Prostate gland (tissue), 2 donors: Measurements from ENCODE around the gene SYT17. TPM values are rescaled to one million over a fixed set of nuclear protein-coding genes. Genes with fewer than 3 reads are reported as not detected.

Experiments
- DNase-seq: peaks from one replicate; pipeline ENCODE4 v3.0.0-alpha.2; 2019; ENCODE audit warnings: low spot score
- H3K27ac ChIP-seq, 2 donors: fragments of 200-600 bp; sonication (generic); 2 replicates each; pipeline ENCODE4 v1.5.1; 2017 to 2019
- H3K27me3 ChIP-seq: fragments of 200-600 bp; sonication (generic); replicated peaks from 2 replicates; pipeline ENCODE4 v1.5.1; 2019; ENCODE audit not compliant: insufficient read depth
- H3K36me3 ChIP-seq, 2 donors: fragments of 200-600 bp; sonication (generic); 1 replicate in 1 of 2; 2 replicates in 1 of 2; pipeline versions ENCODE4 v1.5.1 to v1.8.1; 2017 to 2019
- H3K4me1 ChIP-seq: fragments of 200-600 bp; sonication (generic); replicated peaks from 2 replicates; pipeline ENCODE4 v1.5.1; 2019
- H3K4me3 ChIP-seq, 2 donors: fragments of 200-600 bp; sonication (generic); 2 replicates each; pipeline ENCODE4 v1.5.1; 2017 to 2019
- H3K9me3 ChIP-seq: fragments of 200-600 bp; sonication (generic); 2 replicates; pipeline ENCODE4 v1.5.1; 2017
- POLR2A ChIP-seq: fragments of 450-650 bp; IDR thresholded peaks from one replicate; pipeline ENCODE4 v1.6.1; 2016; ENCODE audit warnings: antibody characterized with exemption, mild to moderate bottlenecking
- POLR2AphosphoS5 ChIP-seq: sonication (generic); formaldehyde crosslinking; IDR thresholded peaks from one replicate; pipeline ENCODE4 v1.6.1; 2017; ENCODE audit warnings: antibody characterized with exemption
- WGBS: methylation state at CpG from one replicate; pipeline ENCODE4 v1.1.5; 2018; 5-methylcytosine and 5-hydroxymethylcytosine counted together
- intact Hi-C: fragments of 100-400 bp; cut with DNase I; formaldehyde crosslinking; loops from one replicate; pipeline ENCODE4 v1.14.2; 2022
- total RNA-seq, 2 donors: library from RNA; depleted of rRNA; stranded (reverse); fragments of >200 nt; gene quantifications; one replicate each; pipeline ENCODE4 v1.1.0, GENCODE V29; 2016
- TF ChIP-seq, protein P1 (sequence below), 4 experiments: fragments of 200-600 bp in 2 of 4; fragments of 450-650 bp in 2 of 4; sonication (generic) in 2 of 4; IDR thresholded peaks; 1 replicate in 3 of 4; 2 replicates in 1 of 4; pipeline ENCODE4 v1.5.1; 2016 to 2019; ENCODE audit warnings: antibody characterized with exemption in 4 of 4, mild to moderate bottlenecking in 2 of 4, moderate library complexity in 2 of 4

Gene SYT17
- total RNA-seq, 2 donors from 2014 or later, result 24.3 to 32.4 TPM

GRCh38 chr16:19285431-19285830 lies 117.4 kb downstream of the SYT17 start, which contains the start of gene CLEC19A:
CLEC19A (plus strand) TSS chr16:19285731; CDS start chr16:19285852, 121 bp downstream.
- Histone ChIP-seq H3K9me3 (no peaks in the 10 kb centered on the region), H3K4me1 (no peaks in the 10 kb centered on the region), H3K36me3 (no peaks in the 10 kb centered on the region), H3K27me3 (no peaks in the 10 kb centered on the region), H3K27ac (no peak within 1 kb of the TSS), H3K4me3 (no peak within 1 kb of the TSS)
- intact Hi-C loops, result no loop called here
- WGBS, result 91% methylated on average over 2 of the region's 2 CpGs
- TF ChIP-seq, protein P1, sequence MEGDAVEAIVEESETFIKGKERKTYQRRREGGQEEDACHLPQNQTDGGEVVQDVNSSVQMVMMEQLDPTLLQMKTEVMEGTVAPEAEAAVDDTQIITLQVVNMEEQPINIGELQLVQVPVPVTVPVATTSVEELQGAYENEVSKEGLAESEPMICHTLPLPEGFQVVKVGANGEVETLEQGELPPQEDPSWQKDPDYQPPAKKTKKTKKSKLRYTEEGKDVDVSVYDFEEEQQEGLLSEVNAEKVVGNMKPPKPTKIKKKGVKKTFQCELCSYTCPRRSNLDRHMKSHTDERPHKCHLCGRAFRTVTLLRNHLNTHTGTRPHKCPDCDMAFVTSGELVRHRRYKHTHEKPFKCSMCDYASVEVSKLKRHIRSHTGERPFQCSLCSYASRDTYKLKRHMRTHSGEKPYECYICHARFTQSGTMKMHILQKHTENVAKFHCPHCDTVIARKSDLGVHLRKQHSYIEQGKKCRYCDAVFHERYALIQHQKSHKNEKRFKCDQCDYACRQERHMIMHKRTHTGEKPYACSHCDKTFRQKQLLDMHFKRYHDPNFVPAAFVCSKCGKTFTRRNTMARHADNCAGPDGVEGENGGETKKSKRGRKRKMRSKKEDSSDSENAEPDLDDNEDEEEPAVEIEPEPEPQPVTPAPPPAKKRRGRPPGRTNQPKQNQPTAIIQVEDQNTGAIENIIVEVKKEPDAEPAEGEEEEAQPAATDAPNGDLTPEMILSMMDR (IDR thresholded peaks at IDR 0.05), result no peak
- TF ChIP-seq POLR2A (no peak), POLR2AphosphoS5 (no peak)
- no peak for DNase-seq

DNA sequence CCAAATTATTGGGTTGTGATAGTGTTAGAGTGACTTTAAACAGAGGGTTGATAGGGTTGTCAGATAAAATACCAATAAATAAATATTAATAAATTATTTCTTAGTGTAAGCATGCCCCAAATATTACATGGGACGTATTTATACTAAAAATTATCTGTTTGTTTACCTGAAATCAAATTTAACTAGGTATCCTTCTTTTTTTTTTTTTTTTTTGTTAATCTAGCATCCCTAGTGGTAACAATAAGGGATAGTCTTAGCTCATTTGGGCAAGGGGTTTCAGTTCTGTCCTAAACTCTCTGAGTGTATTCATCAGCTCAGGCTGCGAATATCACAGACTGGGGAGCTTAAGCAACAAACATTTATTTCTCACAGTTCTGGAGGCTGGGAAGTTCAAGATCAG lies 118.8 kb downstream of the SYT17 start:
- Histone ChIP-seq H3K27ac (no peak overlapping the region), H3K4me1 (no peaks in the 10 kb centered on the region), H3K36me3 (no peaks in the 10 kb centered on the region), H3K9me3 (no peaks in the 10 kb centered on the region), H3K27me3 (no peaks in the 10 kb centered on the region), H3K4me3 (no peak overlapping the region)
- WGBS, result 94% methylated on average over 2 of the region's 2 CpGs
- TF ChIP-seq, protein P1 (IDR thresholded peaks at IDR 0.05), result no peak
- TF ChIP-seq POLR2A (no peak), POLR2AphosphoS5 (no peak)
- no peak for DNase-seq
- intact Hi-C loops, result no loop called here

DNA sequence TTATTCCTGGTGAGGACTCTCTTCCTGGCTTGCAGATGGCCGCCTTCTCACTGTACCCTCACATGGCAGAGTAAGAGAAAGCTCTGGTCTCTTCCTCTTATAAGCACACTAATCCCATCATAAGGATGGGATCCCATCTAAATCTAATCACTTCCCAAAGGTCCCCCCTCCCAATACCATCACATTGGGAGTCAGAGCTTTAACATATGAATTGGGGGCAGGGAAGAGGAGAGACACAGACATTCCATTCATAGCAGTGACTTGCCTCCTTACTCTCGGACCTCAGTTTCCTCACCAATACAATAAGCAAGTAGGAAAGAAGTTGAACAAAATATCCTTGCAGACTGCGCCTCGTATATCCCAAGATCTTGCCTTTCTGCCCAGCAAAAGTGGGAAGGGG lies 119.2 kb downstream of the SYT17 start:
- H3K36me3 ChIP-seq, result no peaks in the 10 kb centered on the region
- intact Hi-C loops, result no loop called here
- WGBS, result 89% methylated on average over 4 of the region's 4 CpGs
- TF ChIP-seq POLR2AphosphoS5, result no peak
- TF ChIP-seq POLR2A, result no peak
- TF ChIP-seq, protein P1 (IDR thresholded peaks at IDR 0.05), result no peak
- no peak overlapping the region for H3K4me3 ChIP-seq
- no peaks in the 10 kb centered on the region for H3K27me3 ChIP-seq
- DNase-seq, result no peak
- H3K9me3 ChIP-seq, result no peaks in the 10 kb centered on the region
- H3K4me1 ChIP-seq, result no peaks in the 10 kb centered on the region
- no peak overlapping the region for H3K27ac ChIP-seq

DNA sequence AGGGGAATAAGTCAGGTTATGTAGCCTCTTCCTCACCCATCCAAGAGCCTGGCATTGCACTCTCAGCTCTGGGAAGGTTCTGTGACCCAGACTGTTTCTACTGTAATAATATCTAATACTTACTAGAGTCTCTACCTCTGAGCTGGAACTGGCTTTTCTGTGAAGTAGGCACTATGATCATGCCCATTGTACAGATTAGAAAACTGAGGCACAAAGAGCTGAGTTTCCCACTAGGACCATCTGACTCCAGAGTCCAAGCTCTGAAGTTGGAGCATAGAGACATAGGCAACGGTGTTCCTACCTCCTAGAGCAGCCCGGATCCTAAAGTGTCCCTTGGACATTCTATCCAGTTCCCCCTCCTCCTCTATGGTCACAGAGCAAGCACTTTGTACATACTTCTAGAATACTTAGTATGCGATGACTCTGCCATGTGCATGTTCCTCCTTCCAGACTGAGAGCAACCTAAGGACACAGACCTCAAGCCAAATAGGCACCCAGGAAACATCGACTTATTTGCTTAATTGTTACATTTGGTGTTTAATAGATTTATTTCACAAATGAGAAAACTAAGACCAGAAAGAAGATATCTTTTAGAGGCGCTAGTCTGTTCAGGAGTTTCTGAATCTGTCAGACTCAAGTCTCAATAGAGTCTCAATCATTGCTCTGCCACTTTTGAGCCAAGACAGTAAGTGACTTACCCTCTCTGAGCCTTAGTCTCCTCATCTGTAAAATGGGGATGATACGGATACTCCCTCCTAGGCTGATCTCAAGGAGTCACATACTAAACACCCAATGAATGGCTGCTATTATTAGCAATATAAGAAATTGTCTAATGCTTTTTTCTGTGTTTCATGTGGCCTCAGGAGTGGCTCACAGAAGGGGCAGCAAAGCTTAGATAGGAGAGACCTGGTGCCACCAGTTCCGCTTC lies 121.1 kb downstream of the SYT17 start:
- intact Hi-C loops, result loop anchor here (2.0 kb wide), 1 partner anchor 18 kb away; no protein-coding TSS in a partner anchor
- TF ChIP-seq POLR2A, result no peak
- TF ChIP-seq, protein P1 (IDR thresholded peaks at IDR 0.05), result no peak
- TF ChIP-seq POLR2AphosphoS5, result no peak
- H3K4me3 ChIP-seq, result no peak overlapping the region
- 80% methylated on average over 7 of the region's 7 CpGs for WGBS
- H3K4me1 ChIP-seq, result no peaks in the 10 kb centered on the region
- no peaks in the 10 kb centered on the region for H3K9me3 ChIP-seq
- no peaks in the 10 kb centered on the region for H3K27me3 ChIP-seq
- H3K27ac ChIP-seq, result no peak overlapping the region
- H3K36me3 ChIP-seq, result no peaks in the 10 kb centered on the region
- no peak for DNase-seq
